GM12878 (cell line): ENCODE data around the gene IRF4. TPM values are rescaled to one million over a fixed set of nuclear protein-coding genes. Genes with fewer than 3 reads are reported as not detected.

Source experiments
- ASH2L ChIP-seq: fragments of 300-600, 200-600 bp; sonication (generic); IDR thresholded peaks from 2 replicates; pipeline ENCODE4 v1.6.1; 2017; ENCODE audit warnings: low read depth, mild to moderate bottlenecking, borderline replicate concordance
- CBX5 ChIP-seq: sonication (generic); IDR thresholded peaks from 2 replicates; pipeline ENCODE4 v1.6.1; 2016; ENCODE audit warnings: low read depth, moderate library complexity, mild to moderate bottlenecking, inconsistent platforms
- CHD4 ChIP-seq: fragments of 200-600 bp; sonication (generic); IDR thresholded peaks from 2 replicates; pipeline ENCODE4 v1.6.1; 2016; ENCODE audit warnings: mild to moderate bottlenecking
- CREB1 ChIP-seq: IDR thresholded peaks from 2 replicates; pipeline ENCODE4 v1.6.1; 2012; ENCODE audit warnings: low read depth, mild to moderate bottlenecking, inconsistent platforms
- ETV6 ChIP-seq, 2 experiments: fragments of 450-650 bp in 1 of 2; IDR thresholded peaks in 1 of 2; conservative IDR thresholded peaks in 1 of 2; 2 replicates each; pipeline ENCODE4 v1.6.1; 2014; ENCODE audit warnings: antibody characterized with exemption in 1 of 2, borderline replicate concordance in 1 of 2, low read depth in 1 of 2, mild to moderate bottlenecking in 1 of 2, moderate library complexity in 1 of 2
- JUNB ChIP-seq: IDR thresholded peaks from 2 replicates; pipeline ENCODE4 v1.6.1; 2016; ENCODE audit warnings: antibody characterized with exemption, mild to moderate bottlenecking
- NFXL1 ChIP-seq: fragments of 450-650 bp; IDR thresholded peaks from 2 replicates; pipeline ENCODE4 v1.6.1; 2017; ENCODE audit warnings: antibody characterized with exemption, mild to moderate bottlenecking, borderline replicate concordance
- NKRF ChIP-seq: fragments of 450-650 bp; conservative IDR thresholded peaks from 2 replicates; pipeline ENCODE4 v1.6.1; 2017; ENCODE audit warnings: mild to moderate bottlenecking, moderate library complexity
- RBBP5 ChIP-seq: fragments of 200-600 bp; sonication (generic); conservative IDR thresholded peaks from 2 replicates; pipeline ENCODE4 v1.6.1; 2016
- SMAD5 ChIP-seq: IDR thresholded peaks from 2 replicates; pipeline ENCODE4 v1.6.1; 2016; ENCODE audit warnings: antibody characterized with exemption, low read depth
- SRF ChIP-seq, 2 experiments: IDR thresholded peaks; 2 replicates each; pipeline ENCODE4 v1.6.1; 2011; ENCODE audit warnings: low read depth in 2 of 2, low read length in 2 of 2, mild to moderate bottlenecking in 1 of 2, moderate library complexity in 1 of 2
- STAT3 ChIP-seq: IDR thresholded peaks from 2 replicates; pipeline ENCODE4 v1.6.1; 2011; ENCODE audit warnings: low read depth, low read length, improper control_type of control experiment
- TCF3 ChIP-seq: IDR thresholded peaks from 2 replicates; pipeline ENCODE4 v1.6.1; 2012; ENCODE audit warnings: low read depth, mild to moderate bottlenecking, low read length, borderline replicate concordance; ENCODE audit not compliant: insufficient read depth
- ZNF384 ChIP-seq: IDR thresholded peaks from 2 replicates; pipeline ENCODE4 v1.6.1; 2012; ENCODE audit warnings: low read depth, mild to moderate bottlenecking, low read length, improper control_type of control experiment, borderline replicate concordance
- ZNF687 ChIP-seq: fragments of 450-650 bp; IDR thresholded peaks from 2 replicates; pipeline ENCODE4 v1.6.1; 2017; ENCODE audit warnings: mild to moderate bottlenecking, moderate library complexity
- ZSCAN29 ChIP-seq: fragments of 450-650 bp; IDR thresholded peaks from 2 replicates; pipeline ENCODE4 v1.6.1; 2017; ENCODE audit warnings: mild to moderate bottlenecking, moderate library complexity
- polyA plus RNA-seq, 11 experiments: library from polyadenylated mRNA; depleted of rRNA in 4 of 11; unstranded in 6 of 11; stranded (reverse) in 5 of 11; fragments of >200 nt; fragmentation: Nextera tagmentation in 4 of 11; fragmentation: Illumina TruSeq in 1 of 11; extraction: Ambion mirVana in 4 of 11; extraction: Trizol in 1 of 11; gene quantifications; 1 replicate in 1 of 11; 2 replicates in 10 of 11; pipeline versions ENCODE4 v1.2.1 to v1.2.3, GENCODE V29; 2011 to 2016; ENCODE audit warnings: inconsistent platforms in 2 of 11, missing spikeins in 2 of 11, low read depth in 1 of 11
- total RNA-seq, 4 experiments: library from RNA; depleted of rRNA in 3 of 4; stranded (reverse); fragments of >200 nt in 3 of 4; fragmentation: Illumina TruSeq in 1 of 4; extraction: Trizol in 1 of 4; gene quantifications; 2 replicates each; pipeline versions ENCODE4 v1.2.1 to v1.2.3, GENCODE V29; 2013 to 2021
- TF ChIP-seq, protein P1 (sequence below): fragments of 450-650 bp; formaldehyde crosslinking; IDR thresholded peaks from 2 replicates; pipeline ENCODE4 v1.5.0; 2022; ENCODE audit warnings: mild to moderate bottlenecking, missing genetic modification characterization
- TF ChIP-seq, protein P2 (sequence below): IDR thresholded peaks from 2 replicates; pipeline ENCODE4 v1.6.1; 2012; ENCODE audit warnings: low read length, inconsistent platforms

The IRF4 gene
- total and polyA plus RNA-seq, 10 of the 15 experiments (the other 5 are each of a cell fraction or from before 2014, with no cell fraction given): 50.0 to 495 (median 257) TPM

GRCh38 chr6:399785-400534 lies 8.4 kb downstream of the IRF4 start (continued):
- TF ChIP-seq JUNB: no peak
- TF ChIP-seq STAT3: peak; percentile 86; the same call in 1 of the 2 replicates
- peak; percentile 90 for TF ChIP-seq SMAD5
- TF ChIP-seq ZNF384: peak; percentile 62; the same call in 1 of the 2 replicates
- TF ChIP-seq RBBP5: no peak
- no peak for TF ChIP-seq ZSCAN29
- no peak for TF ChIP-seq ZNF687
- no peak for TF ChIP-seq NKRF
- no peak for TF ChIP-seq NFXL1
- peak; percentile 28; the same call in 1 of the 2 replicates for TF ChIP-seq CREB1
- TF ChIP-seq SRF (IDR thresholded peaks at IDR 0.05; ENCODE audit: low read depth in 2 of 2, low read length in 2 of 2): no peak
- TF ChIP-seq, protein P1, sequence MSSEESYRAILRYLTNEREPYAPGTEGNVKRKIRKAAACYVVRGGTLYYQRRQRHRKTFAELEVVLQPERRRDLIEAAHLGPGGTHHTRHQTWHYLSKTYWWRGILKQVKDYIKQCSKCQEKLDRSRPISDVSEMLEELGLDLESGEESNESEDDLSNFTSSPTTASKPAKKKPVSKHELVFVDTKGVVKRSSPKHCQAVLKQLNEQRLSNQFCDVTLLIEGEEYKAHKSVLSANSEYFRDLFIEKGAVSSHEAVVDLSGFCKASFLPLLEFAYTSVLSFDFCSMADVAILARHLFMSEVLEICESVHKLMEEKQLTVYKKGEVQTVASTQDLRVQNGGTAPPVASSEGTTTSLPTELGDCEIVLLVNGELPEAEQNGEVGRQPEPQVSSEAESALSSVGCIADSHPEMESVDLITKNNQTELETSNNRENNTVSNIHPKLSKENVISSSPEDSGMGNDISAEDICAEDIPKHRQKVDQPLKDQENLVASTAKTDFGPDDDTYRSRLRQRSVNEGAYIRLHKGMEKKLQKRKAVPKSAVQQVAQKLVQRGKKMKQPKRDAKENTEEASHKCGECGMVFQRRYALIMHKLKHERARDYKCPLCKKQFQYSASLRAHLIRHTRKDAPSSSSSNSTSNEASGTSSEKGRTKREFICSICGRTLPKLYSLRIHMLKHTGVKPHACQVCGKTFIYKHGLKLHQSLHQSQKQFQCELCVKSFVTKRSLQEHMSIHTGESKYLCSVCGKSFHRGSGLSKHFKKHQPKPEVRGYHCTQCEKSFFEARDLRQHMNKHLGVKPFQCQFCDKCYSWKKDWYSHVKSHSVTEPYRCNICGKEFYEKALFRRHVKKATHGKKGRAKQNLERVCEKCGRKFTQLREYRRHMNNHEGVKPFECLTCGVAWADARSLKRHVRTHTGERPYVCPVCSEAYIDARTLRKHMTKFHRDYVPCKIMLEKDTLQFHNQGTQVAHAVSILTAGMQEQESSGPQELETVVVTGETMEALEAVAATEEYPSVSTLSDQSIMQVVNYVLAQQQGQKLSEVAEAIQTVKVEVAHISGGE (CRISPR knock-in tag): 0 out of 2 replicates have a peak, but pooled peaks have one; percentile 1
- TF ChIP-seq CBX5: no peak
- no peak for TF ChIP-seq ETV6 (conservative IDR thresholded peaks at IDR 0.05 in 1 of 2, IDR thresholded peaks at IDR 0.05 in 1 of 2; ENCODE audit: borderline replicate concordance in 1 of 2, low read depth in 1 of 2)
- TF ChIP-seq ASH2L: 0 out of 2 replicates have a peak, but pooled peaks have one; percentile 51
- TF ChIP-seq, protein P2, sequence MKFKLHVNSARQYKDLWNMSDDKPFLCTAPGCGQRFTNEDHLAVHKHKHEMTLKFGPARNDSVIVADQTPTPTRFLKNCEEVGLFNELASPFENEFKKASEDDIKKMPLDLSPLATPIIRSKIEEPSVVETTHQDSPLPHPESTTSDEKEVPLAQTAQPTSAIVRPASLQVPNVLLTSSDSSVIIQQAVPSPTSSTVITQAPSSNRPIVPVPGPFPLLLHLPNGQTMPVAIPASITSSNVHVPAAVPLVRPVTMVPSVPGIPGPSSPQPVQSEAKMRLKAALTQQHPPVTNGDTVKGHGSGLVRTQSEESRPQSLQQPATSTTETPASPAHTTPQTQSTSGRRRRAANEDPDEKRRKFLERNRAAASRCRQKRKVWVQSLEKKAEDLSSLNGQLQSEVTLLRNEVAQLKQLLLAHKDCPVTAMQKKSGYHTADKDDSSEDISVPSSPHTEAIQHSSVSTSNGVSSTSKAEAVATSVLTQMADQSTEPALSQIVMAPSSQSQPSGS: peak; percentile 64
- 0 out of 2 replicates have a peak, but pooled peaks have one; percentile 7 for TF ChIP-seq TCF3
- TF ChIP-seq CHD4: no peak
